Gastroesophageal sphincter (tissue), 3 donors: ENCODE results near the gene BTNL8.

ENCODE experiments used
- CTCF ChIP-seq, 4 experiments: fragments of 200-600 bp in 2 of 4; fragments of 450-650 bp in 2 of 4; sonication (generic) in 1 of 4; IDR thresholded peaks; one replicate each; pipeline ENCODE4 v1.5.1; 2017 to 2019; ENCODE audit warnings: antibody characterized with exemption in 4 of 4, mild to moderate bottlenecking in 2 of 4, moderate library complexity in 2 of 4
- EP300 ChIP-seq: sonication (generic); formaldehyde crosslinking; IDR thresholded peaks from one replicate; pipeline ENCODE4 v1.6.1; 2017; ENCODE audit warnings: antibody characterized with exemption, mild to moderate bottlenecking
- POLR2A ChIP-seq, 2 donors: fragments of 450-650 bp; IDR thresholded peaks; one replicate each; pipeline ENCODE4 v1.6.1; 2017; ENCODE audit warnings: antibody characterized with exemption in 2 of 2, mild to moderate bottlenecking in 2 of 2, moderate library complexity in 1 of 2
- POLR2AphosphoS5 ChIP-seq: sonication (generic); formaldehyde crosslinking; IDR thresholded peaks from one replicate; pipeline ENCODE4 v1.6.1; 2017; ENCODE audit warnings: antibody characterized with exemption

GRCh38 chr5:180920710-180921109 lies 21.8 kb downstream of the BTNL8 start:
- no peak for TF ChIP-seq CTCF (IDR thresholded peaks at IDR 0.05)
- TF ChIP-seq POLR2A (IDR thresholded peaks at IDR 0.05) = no peak
- TF ChIP-seq POLR2AphosphoS5 = no peak
- TF ChIP-seq EP300 = no peak
